Activated CD8-positive, alpha-beta T cell treated with anti-CD3 and anti-CD28 coated beads, Interleukin-2, amount 10 ng/mL, durations not matched to agents 7 days and 5 days (primary cell): ENCODE measurements around the gene KREMEN1. TPM values are rescaled to one million over a fixed set of nuclear protein-coding genes. Genes with fewer than 3 reads are reported as not detected.

ENCODE experiments used
- ATAC-seq: fragments of 150-1000 bp; cut with Tn5 transposase; one replicate; pipeline ENCODE4 v1.10.0; 2021; ENCODE audit warnings: moderate library complexity
- CTCF ChIA-PET: fragments of 350-600 bp; sonication (Branson Sonifier 250); formaldehyde crosslinking; loops from one replicate; lab custom pipeline; 2021; ENCODE audit warnings: antibody characterized with exemption; lab: Charles Lee
- POLR2A ChIA-PET: fragments of 350-600 bp; sonication (Branson Sonifier 250); formaldehyde crosslinking; loops from one replicate; lab custom pipeline; 2021; ENCODE audit warnings: antibody characterized with exemption; lab: Charles Lee
- DNase-seq: peaks from one replicate; pipeline ENCODE4 v3.0.0-alpha.2; 2020
- H3K27ac Mint-ChIP-seq: one replicate; pipeline ENCODE4 v1.8.0; 2021; ENCODE audit warnings: mild to moderate bottlenecking, mixed read lengths
- H3K27me3 Mint-ChIP-seq: one replicate; pipeline ENCODE4 v1.8.0; 2021; ENCODE audit warnings: low read depth, mixed read lengths
- H3K36me3 Mint-ChIP-seq: one replicate; pipeline ENCODE4 v1.8.0; 2021; ENCODE audit warnings: low read depth, mixed read lengths
- H3K4me1 Mint-ChIP-seq: one replicate; pipeline ENCODE4 v1.8.0; 2021; ENCODE audit warnings: low read depth, mixed read lengths
- H3K4me3 Mint-ChIP-seq: one replicate; pipeline ENCODE4 v1.8.0; 2021; ENCODE audit warnings: mild to moderate bottlenecking, mixed read lengths
- H3K9me3 Mint-ChIP-seq: one replicate; pipeline ENCODE4 v1.8.0; 2022; ENCODE audit warnings: mixed read lengths; ENCODE audit not compliant: insufficient read depth
- total RNA-seq, 2 experiments: library from RNA; stranded (reverse); gene quantifications; one replicate each; pipeline ENCODE4 v1.2.3, GENCODE V29; 2021

The KREMEN1 gene
- total RNA-seq, 2 experiments from 2014 or later, result 0.16 TPM; not detected in 1

DNA sequence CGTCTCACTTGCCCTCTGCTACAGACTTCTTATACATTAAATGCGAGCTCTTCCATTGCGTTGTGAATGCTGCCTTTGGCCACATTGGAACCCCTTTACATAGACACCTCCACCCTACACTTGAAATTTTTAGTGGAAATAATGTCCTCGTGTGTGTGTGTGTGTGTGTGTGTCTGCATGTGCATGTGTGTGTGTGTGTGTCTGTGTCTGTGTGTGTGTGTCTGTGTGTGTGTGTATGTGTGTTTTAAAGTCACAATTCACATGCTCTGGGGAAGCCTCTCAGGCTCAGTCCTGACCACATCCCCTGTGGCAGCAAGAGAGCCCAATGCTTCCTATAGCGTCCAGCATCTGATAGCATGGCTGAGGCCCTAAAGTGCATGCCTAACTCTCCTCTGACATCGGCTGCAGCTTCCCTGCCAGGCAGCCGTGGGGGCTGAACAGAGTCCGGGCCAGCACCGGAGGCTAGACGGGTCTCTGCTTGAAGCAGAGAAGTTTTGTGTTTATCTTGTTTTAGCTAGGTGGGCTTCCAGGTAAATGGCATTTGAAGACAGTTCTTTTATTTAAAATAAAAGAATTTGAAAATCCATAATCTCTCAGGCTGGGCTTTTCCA lies 68.3 kb downstream of the KREMEN1 start:
- H3K4me3 Mint-ChIP-seq, result no peak overlapping the region

DNA sequence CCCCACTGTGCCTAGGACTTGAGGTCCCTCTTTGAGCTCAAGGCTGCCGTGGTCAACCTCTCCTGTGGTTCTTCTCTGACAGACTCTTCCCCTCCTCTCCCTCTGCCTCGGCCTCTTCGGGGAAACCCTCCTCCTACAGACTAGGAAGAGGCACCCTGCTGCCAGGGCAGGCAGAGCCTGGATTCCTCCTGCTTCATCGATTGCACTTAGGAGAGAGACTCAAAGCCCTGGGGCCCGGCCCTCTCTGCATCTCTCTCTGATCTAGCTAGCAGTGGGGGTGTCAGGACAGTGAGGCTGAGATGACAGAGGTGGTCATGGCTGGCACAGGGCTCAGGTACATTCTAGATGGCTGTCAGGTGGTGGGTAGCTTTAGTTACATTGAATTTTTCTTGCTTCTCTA lies 69.3 kb downstream of the KREMEN1 start:
- ChIA-PET CTCF (interaction anchor here (0.6 kb wide), 1 partner anchor 60 kb away, joined by 3 read pairs; no protein-coding TSS in a partner anchor), POLR2A (no interaction called here)
- H3K4me1 Mint-ChIP-seq, result peaks cover 7% of the 10 kb centered on the region
- H3K27ac Mint-ChIP-seq, result no peak overlapping the region
- H3K27me3 Mint-ChIP-seq, result peaks cover 13% of the 10 kb centered on the region
- H3K36me3 Mint-ChIP-seq, result no peaks in the 10 kb centered on the region
- ATAC-seq (no peak), DNase-seq (no peak)
- no peaks in the 10 kb centered on the region for H3K9me3 Mint-ChIP-seq
- H3K4me3 Mint-ChIP-seq, result no peak overlapping the region

More for the DNA sequence above, 68.3 kb downstream of the KREMEN1 start:
- Mint-ChIP-seq H3K36me3 (no peaks in the 10 kb centered on the region), H3K9me3 (no peaks in the 10 kb centered on the region), H3K4me1 (peaks cover 7% of the 10 kb centered on the region), H3K27ac (no peak overlapping the region), H3K27me3 (peaks cover 16% of the 10 kb centered on the region)
- ChIA-PET CTCF (interaction anchor here (1.4 kb wide), 1 partner anchor 13 kb away, joined by 8 read pairs; no protein-coding TSS in a partner anchor), POLR2A (no interaction called here)
- ATAC-seq, result no peak
- no peak for DNase-seq

DNA sequence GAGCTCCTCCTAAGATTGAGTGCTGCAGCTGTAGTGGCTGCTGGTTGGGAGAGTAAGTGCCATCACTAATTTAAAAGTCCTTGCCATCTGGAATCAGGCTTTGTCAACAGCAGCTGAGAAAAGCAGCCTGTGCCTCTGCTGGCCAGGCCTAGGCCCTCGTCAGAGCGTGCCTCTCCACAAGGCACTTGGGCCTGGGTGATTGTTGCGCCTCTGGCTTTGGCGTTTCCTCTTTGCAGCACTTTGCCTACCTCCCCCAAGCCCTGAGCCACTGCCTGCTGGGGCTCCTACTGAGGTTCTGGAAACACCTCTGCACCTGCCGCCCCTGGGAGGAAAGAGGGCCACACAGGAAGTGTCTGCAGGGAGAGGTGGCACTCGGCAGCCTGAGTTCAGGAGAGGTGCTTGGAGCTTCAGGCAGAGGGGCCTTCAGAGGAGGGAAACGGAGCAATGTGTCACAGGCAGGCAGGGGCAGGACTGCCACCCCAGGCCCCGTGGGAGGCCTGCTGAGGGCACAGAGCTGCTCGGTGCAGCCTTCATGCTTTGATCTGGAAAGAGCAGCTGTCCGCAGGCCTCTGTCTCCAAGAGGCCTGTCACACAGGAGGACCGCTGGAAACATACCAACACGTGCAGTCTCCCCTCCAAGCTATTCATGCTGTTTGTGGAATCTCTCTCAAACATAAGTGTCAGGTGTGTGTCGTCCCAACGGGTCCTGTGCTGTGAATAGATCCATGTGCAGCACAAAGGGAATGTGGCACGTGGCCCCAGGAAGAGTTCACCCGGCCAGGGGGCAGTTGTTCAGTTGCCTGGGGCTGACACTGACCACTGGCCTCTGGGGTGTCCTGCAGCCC lies 71.3 kb downstream of the KREMEN1 start:
- ATAC-seq (no peak), DNase-seq (no peak)
- POLR2A ChIA-PET, result no interaction called here
- H3K27ac Mint-ChIP-seq, result no peak overlapping the region
- H3K27me3 Mint-ChIP-seq, result peaks cover 9% of the 10 kb centered on the region
- CTCF ChIA-PET, result interaction anchor here (0.6 to 1.2 kb wide), 2 partner anchors 10 to 421 kb away, joined by 3 to 4 read pairs; no protein-coding TSS in a partner anchor
- peaks cover 7% of the 10 kb centered on the region for H3K4me1 Mint-ChIP-seq
- no peak overlapping the region for H3K4me3 Mint-ChIP-seq
- no peaks in the 10 kb centered on the region for H3K9me3 Mint-ChIP-seq
- H3K36me3 Mint-ChIP-seq, result no peaks in the 10 kb centered on the region

- Mint-ChIP-seq H3K9me3 (no peaks in the 10 kb centered on the region), H3K27me3 (peaks cover 9% of the 10 kb centered on the region), H3K4me3 (no peak overlapping the region), H3K27ac (no peak overlapping the region), H3K36me3 (no peaks in the 10 kb centered on the region), H3K4me1 (peaks cover 7% of the 10 kb centered on the region)
- no peak for DNase-seq
- ChIA-PET POLR2A (no interaction called here), CTCF (no interaction called here)
- no peak for ATAC-seq
Observed at GRCh38 chr22:29144786-29145160, 71.9 kb downstream of the KREMEN1 start.

GRCh38 chr22:29145321-29146072 lies 72.7 kb downstream of the KREMEN1 start:
- Mint-ChIP-seq H3K27me3 (peaks cover 5% of the 10 kb centered on the region), H3K4me3 (no peak overlapping the region), H3K36me3 (no peaks in the 10 kb centered on the region), H3K27ac (no peak overlapping the region), H3K9me3 (no peaks in the 10 kb centered on the region), H3K4me1 (peaks cover 7% of the 10 kb centered on the region)
- CTCF ChIA-PET, result no interaction called here
- POLR2A ChIA-PET, result no interaction called here
- ATAC-seq (no peak), DNase-seq (no peak)

DNA sequence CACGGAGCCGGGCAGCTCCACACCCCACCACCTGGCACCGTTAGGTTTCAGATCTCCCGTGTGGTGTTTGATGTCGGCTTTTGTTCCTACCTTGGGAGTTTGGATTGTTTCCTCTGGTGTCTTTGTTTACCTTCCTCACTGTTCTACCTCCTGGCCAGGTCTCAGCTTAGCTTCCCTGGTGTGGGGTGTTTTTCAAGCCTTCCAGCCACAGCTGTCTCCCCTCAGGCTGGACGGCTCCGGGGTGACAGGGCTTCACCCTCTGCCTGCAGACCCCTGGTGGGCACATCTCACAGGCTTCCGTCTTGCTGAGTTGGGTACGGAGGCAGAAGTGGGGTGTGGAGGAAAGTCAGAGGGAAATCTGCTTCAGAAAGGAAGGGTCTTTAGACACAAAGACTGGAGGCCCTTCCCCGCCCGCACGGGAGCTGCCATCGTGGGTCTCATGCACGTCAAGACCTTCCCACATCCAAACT lies 73.3 kb downstream of the KREMEN1 start:
- ChIA-PET CTCF (no interaction called here), POLR2A (no interaction called here)
- Mint-ChIP-seq H3K27ac (no peak overlapping the region), H3K4me1 (peaks cover 7% of the 10 kb centered on the region), H3K36me3 (no peaks in the 10 kb centered on the region), H3K9me3 (no peaks in the 10 kb centered on the region), H3K27me3 (peaks cover 5% of the 10 kb centered on the region), H3K4me3 (no peak overlapping the region)
- ATAC-seq (no peak), DNase-seq (no peak)

DNA sequence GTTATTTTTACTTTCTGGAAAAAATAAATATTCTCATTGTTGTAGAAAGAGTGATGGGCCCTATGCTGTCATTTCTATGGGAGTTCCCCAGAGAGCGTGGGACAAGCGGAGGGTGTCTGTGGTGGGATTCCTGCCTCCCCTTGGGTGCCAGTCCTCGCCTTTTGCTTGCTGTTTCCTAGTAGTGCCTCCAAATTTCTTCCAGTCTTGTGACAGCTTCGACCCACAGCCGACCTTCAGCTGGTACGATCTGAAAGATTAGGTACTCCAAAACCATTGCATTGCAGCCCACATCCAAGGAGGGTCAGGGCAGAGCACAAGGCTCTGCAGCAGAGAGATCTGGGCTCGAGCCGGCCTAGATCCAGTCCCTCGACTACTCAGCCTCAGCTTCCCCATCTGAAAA lies 73.9 kb downstream of the KREMEN1 start:
- Mint-ChIP-seq H3K27me3 (peaks cover 3% of the 10 kb centered on the region), H3K27ac (no peak overlapping the region), H3K9me3 (no peaks in the 10 kb centered on the region), H3K4me1 (peaks cover 5% of the 10 kb centered on the region), H3K4me3 (no peak overlapping the region), H3K36me3 (no peaks in the 10 kb centered on the region)
- DNase-seq (no peak), ATAC-seq (no peak)
- CTCF ChIA-PET, result no interaction called here
- POLR2A ChIA-PET, result no interaction called here

- Mint-ChIP-seq H3K36me3 (no peaks in the 10 kb centered on the region), H3K27me3 (peaks cover 6% of the 10 kb centered on the region), H3K27ac (no peak overlapping the region), H3K4me3 (no peak overlapping the region), H3K4me1 (peaks cover 2% of the 10 kb centered on the region), H3K9me3 (no peaks in the 10 kb centered on the region)
- DNase-seq, result no peak
- POLR2A ChIA-PET, result no interaction called here
- CTCF ChIA-PET, result no interaction called here
- ATAC-seq, result no peak
Observed at GRCh38 chr22:29147331-29147899, 74.6 kb downstream of the KREMEN1 start.

DNA sequence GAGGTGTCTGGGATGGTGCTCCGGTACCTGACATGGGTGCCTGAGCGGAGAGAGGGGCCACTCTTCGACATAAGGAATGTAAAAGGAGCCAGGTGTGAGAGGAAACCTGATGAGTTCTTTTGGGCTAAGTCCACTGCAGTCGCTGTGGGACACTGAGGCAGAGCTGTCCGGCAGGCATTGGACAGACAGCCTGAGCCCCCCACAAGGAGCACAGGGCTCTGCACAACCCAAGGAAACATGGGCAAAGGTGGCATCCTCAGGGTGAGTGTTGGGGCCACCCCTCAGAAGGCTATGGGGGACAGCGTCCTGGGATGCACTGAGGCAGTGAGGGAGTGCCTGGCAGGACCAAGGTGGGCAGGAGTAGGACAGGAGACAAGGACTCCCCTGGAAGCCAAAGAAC lies 75.2 kb downstream of the KREMEN1 start:
- H3K4me1 Mint-ChIP-seq, result peaks cover 2% of the 10 kb centered on the region
- H3K27me3 Mint-ChIP-seq, result peaks cover 10% of the 10 kb centered on the region
- no peaks in the 10 kb centered on the region for H3K36me3 Mint-ChIP-seq
- H3K9me3 Mint-ChIP-seq, result no peaks in the 10 kb centered on the region
- POLR2A ChIA-PET, result no interaction called here
- CTCF ChIA-PET, result no interaction called here
- H3K4me3 Mint-ChIP-seq, result no peak overlapping the region
- no peak overlapping the region for H3K27ac Mint-ChIP-seq
- DNase-seq, result no peak
- no peak for ATAC-seq

DNA sequence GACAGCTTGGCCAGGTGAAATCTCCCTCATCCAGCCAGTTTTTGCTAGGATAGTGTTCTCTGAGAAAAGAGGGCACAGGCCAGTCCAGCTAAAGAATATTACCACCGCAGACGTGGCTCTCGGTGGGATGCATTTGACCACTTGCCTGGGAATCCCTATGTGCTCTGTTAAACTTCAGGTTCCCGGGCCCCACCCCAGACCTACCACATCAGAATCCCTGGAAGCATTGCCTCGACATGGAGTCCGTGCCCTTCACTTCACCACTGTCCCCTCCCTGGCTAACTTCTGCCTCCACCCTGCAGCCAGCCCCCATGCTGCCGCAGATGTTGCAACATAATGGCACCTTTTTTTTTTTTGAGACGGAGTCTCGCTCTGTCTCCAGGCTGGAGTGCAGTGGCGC lies 76.0 kb downstream of the KREMEN1 start:
- H3K27me3 Mint-ChIP-seq, result peaks cover 12% of the 10 kb centered on the region
- peaks cover 6% of the 10 kb centered on the region for H3K4me1 Mint-ChIP-seq
- no peaks in the 10 kb centered on the region for H3K9me3 Mint-ChIP-seq
- no peak for ATAC-seq
- H3K4me3 Mint-ChIP-seq, result no peak overlapping the region
- ChIA-PET CTCF (no interaction called here), POLR2A (no interaction called here)
- DNase-seq, result no peak
- H3K27ac Mint-ChIP-seq, result no peak overlapping the region
- H3K36me3 Mint-ChIP-seq, result no peaks in the 10 kb centered on the region

DNA sequence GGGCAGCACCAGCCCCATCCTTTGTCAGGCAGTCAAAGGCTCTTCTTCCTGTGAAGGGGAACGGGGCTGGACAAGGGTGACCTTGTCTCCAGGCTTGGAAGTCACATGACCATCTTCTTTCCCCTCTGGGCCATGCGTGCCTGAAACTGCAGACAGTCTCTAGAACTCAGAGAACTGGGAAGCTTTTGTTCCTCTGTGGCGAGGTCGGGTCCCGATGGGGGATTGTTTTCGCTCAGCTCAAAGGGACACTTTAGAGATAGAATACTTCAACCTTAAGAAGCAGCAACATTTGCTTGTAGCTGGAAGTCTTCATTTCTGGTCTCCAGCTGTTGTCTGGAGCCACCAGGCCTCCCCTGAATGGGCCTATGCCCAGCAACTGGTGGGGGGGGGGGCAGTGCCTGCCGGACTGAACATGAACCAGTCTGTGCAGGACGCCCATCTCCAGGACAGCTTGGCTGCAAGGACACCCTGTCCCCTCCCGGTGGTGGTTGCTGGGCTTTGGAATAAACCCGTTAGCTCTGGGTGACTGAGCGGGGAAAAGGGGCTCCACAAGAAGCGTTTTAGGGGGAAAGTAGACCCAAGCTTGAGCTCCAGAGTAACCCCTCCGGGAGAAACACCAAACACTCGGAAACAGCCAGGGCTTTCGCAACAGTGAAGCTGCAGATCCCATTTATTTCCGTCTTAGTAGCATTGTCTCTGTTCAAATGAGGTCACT lies 77.2 kb downstream of the KREMEN1 start:
- H3K4me3 Mint-ChIP-seq, result no peak overlapping the region
- peaks cover 14% of the 10 kb centered on the region for H3K4me1 Mint-ChIP-seq
- DNase-seq (no peak), ATAC-seq (no peak)
- no peaks in the 10 kb centered on the region for H3K36me3 Mint-ChIP-seq
- H3K9me3 Mint-ChIP-seq, result no peaks in the 10 kb centered on the region
- ChIA-PET POLR2A (no interaction called here), CTCF (no interaction called here)
- H3K27ac Mint-ChIP-seq, result no peak overlapping the region
- peaks cover 14% of the 10 kb centered on the region for H3K27me3 Mint-ChIP-seq
